Transverse colon (tissue), 4 donors: ENCODE data around the gene MRGPRG. TPM values are rescaled to one million over a fixed set of nuclear protein-coding genes. Genes with fewer than 3 reads are reported as not detected.

Source experiments
- DNase-seq: peaks from one replicate; pipeline ENCODE4 v3.0.0-alpha.2; 2019
- H3K27ac ChIP-seq, 4 donors: fragments of 200-600 bp; sonication (generic); 2 replicates each; pipeline ENCODE4 v1.5.1; 2016 to 2018; ENCODE audit warnings: inconsistent platforms in 4 of 4
- H3K27me3 ChIP-seq: fragments of 200-600 bp; sonication (generic); 2 replicates; pipeline ENCODE4 v1.5.1; 2017; ENCODE audit warnings: inconsistent platforms
- H3K36me3 ChIP-seq, 4 donors: fragments of 200-600 bp; sonication (generic); 2 replicates each; pipeline ENCODE4 v1.5.1; 2017 to 2019; ENCODE audit warnings: inconsistent platforms in 4 of 4
- H3K4me1 ChIP-seq, 4 donors: fragments of 200-600 bp; sonication (generic); 2 replicates each; pipeline ENCODE4 v1.5.1; 2017 to 2020; ENCODE audit warnings: inconsistent platforms in 4 of 4
- H3K4me3 ChIP-seq, 4 donors: fragments of 200-600 bp; sonication (generic); 1 replicate in 1 of 4; 2 replicates in 3 of 4; pipeline versions ENCODE4 v1.5.1 to v1.6.1; 2017 to 2019; ENCODE audit warnings: inconsistent platforms in 4 of 4
- H3K9me3 ChIP-seq, 2 donors: fragments of 200-600 bp; sonication (generic); 2 replicates each; pipeline ENCODE4 v1.5.1; 2017 to 2019; ENCODE audit warnings: inconsistent platforms in 2 of 2
- EP300 ChIP-seq: sonication (generic); formaldehyde crosslinking; IDR thresholded peaks from one replicate; pipeline ENCODE4 v1.6.1; 2017; ENCODE audit warnings: antibody characterized with exemption, low read depth
- POLR2A ChIP-seq: fragments of 450-650 bp; IDR thresholded peaks from one replicate; pipeline ENCODE4 v1.6.1; 2016; ENCODE audit warnings: antibody characterized with exemption, mild to moderate bottlenecking, moderate library complexity
- POLR2AphosphoS5 ChIP-seq, 3 donors: sonication (generic); formaldehyde crosslinking; IDR thresholded peaks; one replicate each; pipeline ENCODE4 v1.6.1; 2016; ENCODE audit warnings: antibody characterized with exemption in 3 of 3
- WGBS, 2 donors: methylation state at CpG; one replicate each; pipeline ENCODE4 v1.1.5; 2018; ENCODE audit warnings: low coverage in 1 of 2; 5-methylcytosine and 5-hydroxymethylcytosine counted together
- in situ Hi-C, 4 donors: fragments of 200-750 bp; cut with MboI; loops; one replicate each; pipeline versions ENCODE4 v1.15.0 to v1.15.1; 2017; ENCODE audit warnings: low sequenced_read_pairs in 3 of 4, low pct_ligation_motif_present in 1 of 4, low pct_unique_long_range_greater_than_20kb in 1 of 4
- intact Hi-C: fragments of 100-400 bp; cut with DNase I; formaldehyde crosslinking; loops from one replicate; pipeline ENCODE4 v1.15.1; 2023; ENCODE audit warnings: low total_unique reads
- total RNA-seq, 4 donors: library from RNA; depleted of rRNA; stranded (reverse); fragments of >200 nt; gene quantifications; one replicate each; pipeline ENCODE4 v1.1.0, GENCODE V29; 2016
- TF ChIP-seq, protein P1 (sequence below), 5 experiments: fragments of 200-600 bp in 3 of 5; fragments of 450-650 bp in 2 of 5; sonication (generic) in 3 of 5; IDR thresholded peaks; 1 replicate in 2 of 5; 2 replicates in 3 of 5; pipeline ENCODE4 v1.5.1; 2016 to 2017; ENCODE audit warnings: antibody characterized with exemption in 5 of 5, inconsistent platforms in 3 of 5, mild to moderate bottlenecking in 2 of 5, moderate library complexity in 1 of 5

MRGPRG gene
- total RNA-seq, 4 donors from 2014 or later = not detected

- H3K36me3 ChIP-seq = no peaks in the 10 kb centered on the region
- H3K4me3 ChIP-seq = no peak overlapping the region
- DNase-seq = peak; percentile 4
- H3K27me3 ChIP-seq = peaks cover 15% of the 10 kb centered on the region
- WGBS, 2 donors = 78 to 80% methylated on average over 7 to 19 of the region's 19 CpGs
- in situ Hi-C loops = no loop called here
- TF ChIP-seq, protein P1, sequence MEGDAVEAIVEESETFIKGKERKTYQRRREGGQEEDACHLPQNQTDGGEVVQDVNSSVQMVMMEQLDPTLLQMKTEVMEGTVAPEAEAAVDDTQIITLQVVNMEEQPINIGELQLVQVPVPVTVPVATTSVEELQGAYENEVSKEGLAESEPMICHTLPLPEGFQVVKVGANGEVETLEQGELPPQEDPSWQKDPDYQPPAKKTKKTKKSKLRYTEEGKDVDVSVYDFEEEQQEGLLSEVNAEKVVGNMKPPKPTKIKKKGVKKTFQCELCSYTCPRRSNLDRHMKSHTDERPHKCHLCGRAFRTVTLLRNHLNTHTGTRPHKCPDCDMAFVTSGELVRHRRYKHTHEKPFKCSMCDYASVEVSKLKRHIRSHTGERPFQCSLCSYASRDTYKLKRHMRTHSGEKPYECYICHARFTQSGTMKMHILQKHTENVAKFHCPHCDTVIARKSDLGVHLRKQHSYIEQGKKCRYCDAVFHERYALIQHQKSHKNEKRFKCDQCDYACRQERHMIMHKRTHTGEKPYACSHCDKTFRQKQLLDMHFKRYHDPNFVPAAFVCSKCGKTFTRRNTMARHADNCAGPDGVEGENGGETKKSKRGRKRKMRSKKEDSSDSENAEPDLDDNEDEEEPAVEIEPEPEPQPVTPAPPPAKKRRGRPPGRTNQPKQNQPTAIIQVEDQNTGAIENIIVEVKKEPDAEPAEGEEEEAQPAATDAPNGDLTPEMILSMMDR (IDR thresholded peaks at IDR 0.05) = no peak
- no peak for TF ChIP-seq POLR2AphosphoS5 (IDR thresholded peaks at IDR 0.05)
- TF ChIP-seq EP300 = no peak
- TF ChIP-seq POLR2A = no peak
- intact Hi-C loops = no loop called here
- no peaks in the 10 kb centered on the region for H3K4me1 ChIP-seq
- H3K27ac ChIP-seq = no peak overlapping the region
- H3K9me3 ChIP-seq = no peaks in the 10 kb centered on the region
These were observed 25.1 kb downstream of the MRGPRG start for GRCh38 chr11:3193373-3194015.

DNA sequence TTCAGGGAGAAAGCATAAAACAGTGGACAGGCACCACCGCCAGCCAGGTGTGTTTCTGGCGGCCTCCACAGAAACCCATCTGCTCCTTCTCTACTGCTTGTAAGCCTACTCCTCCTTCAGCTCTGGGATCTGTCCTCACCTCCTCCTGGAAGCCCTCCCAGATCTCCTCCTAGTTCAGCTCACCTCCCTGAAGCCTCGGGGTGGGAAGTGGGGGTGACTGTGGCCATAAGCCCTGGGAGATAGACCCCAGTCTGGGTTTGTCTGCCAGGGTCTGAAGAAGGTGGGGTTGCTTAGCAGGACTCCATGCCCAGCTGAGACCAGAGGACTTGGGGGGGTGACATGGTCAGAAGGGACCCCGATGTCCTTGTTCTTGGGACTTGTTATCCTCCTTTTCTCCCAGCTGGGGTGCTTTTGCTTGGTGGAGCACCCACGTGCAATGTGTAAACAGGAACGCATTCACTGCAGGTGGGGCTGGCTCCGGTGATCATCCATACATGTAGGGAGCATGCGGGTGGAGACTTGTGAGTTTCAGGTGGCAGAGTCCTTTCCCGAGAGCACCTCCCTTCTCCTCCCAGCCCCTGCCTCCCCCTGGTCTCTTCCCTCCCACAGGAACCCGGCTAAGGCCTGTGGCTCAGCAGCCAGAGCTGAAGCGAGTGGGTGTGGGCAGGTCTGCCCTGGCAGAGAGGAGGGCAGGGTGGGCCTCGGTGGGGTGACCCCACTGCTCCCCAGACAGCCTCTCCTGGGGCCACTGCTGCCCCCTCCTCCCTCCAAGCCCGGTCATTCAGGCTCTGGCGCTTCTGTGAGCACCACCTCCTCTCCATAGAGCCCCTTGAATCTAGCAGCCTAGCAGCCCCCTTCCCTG lies 25.9 kb downstream of the MRGPRG start:
- Histone ChIP-seq H3K27me3 (peaks cover 8% of the 10 kb centered on the region), H3K36me3 (no peaks in the 10 kb centered on the region), H3K4me1 (no peaks in the 10 kb centered on the region), H3K9me3 (no peaks in the 10 kb centered on the region), H3K4me3 (no peak overlapping the region), H3K27ac (no peak overlapping the region)
- intact Hi-C loops (no loop called here), in situ Hi-C loops (no loop called here)
- WGBS, 2 donors = 70% methylated on average over 14 of the region's 14 CpGs; no CpG with 5 or more reads in 1 of the 2 donors
- TF ChIP-seq, protein P1 (IDR thresholded peaks at IDR 0.05) = no peak
- DNase-seq = peak; percentile 4

DNA sequence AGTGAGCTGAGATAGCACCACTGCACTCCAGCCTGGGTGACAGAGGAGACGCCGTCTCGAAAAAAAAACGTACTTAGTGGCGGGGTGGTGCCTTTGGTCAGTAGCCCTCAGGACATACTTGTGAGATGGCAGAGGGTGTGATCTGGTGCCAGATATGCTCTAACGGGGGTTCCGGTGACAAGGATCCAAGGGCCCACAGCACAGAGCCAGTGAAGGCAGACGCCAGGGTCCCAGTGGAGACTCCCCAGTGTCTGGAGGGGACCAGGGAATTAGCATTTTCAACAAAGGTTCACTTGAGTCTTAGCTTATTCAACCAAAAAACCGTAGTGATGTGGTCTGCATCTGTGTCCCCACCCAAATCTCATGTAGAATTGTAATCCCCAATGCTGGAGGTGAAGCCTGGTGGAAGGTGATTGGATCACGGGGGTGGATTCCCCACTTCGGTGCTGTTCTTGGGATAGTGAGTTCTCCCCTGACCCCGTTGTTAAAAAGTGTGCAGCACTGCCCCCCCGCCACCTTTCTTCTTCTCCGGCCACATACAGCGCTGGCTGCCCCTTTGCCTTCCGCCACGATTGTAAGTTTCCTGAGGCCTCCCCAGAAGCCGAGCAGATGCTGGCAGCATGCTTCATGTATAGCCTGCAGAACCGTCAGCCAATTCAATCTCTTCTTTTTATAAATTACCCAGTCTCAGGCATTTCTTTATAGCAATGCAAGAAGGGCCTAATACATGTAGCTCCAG lies 26.9 kb downstream of the MRGPRG start:
- H3K27ac ChIP-seq = no peak overlapping the region
- WGBS, 2 donors = 90 to 93% methylated on average over 2 to 19 of the region's 19 CpGs
- H3K9me3 ChIP-seq = no peaks in the 10 kb centered on the region
- no peaks in the 10 kb centered on the region for H3K4me1 ChIP-seq
- H3K4me3 ChIP-seq = no peak overlapping the region
- no peak for TF ChIP-seq POLR2AphosphoS5 (IDR thresholded peaks at IDR 0.05)
- no peak for TF ChIP-seq POLR2A
- TF ChIP-seq EP300 = no peak
- TF ChIP-seq, protein P1 (IDR thresholded peaks at IDR 0.05) = no peak
- intact Hi-C loops (no loop called here), in situ Hi-C loops (no loop called here)
- H3K27me3 ChIP-seq = peaks cover 7% of the 10 kb centered on the region
- peak; percentile 3 for DNase-seq
- no peaks in the 10 kb centered on the region for H3K36me3 ChIP-seq

- Histone ChIP-seq H3K4me1 (no peaks in the 10 kb centered on the region), H3K36me3 (no peaks in the 10 kb centered on the region), H3K27ac (no peak overlapping the region), H3K9me3 (no peaks in the 10 kb centered on the region), H3K27me3 (peaks cover 7% of the 10 kb centered on the region), H3K4me3 (no peak overlapping the region)
- in situ Hi-C loops = no loop called here
- intact Hi-C loops = no loop called here
- TF ChIP-seq POLR2A (no peak), POLR2AphosphoS5 (IDR thresholded peaks at IDR 0.05) (no peak), EP300 (no peak)
- TF ChIP-seq, protein P1 (IDR thresholded peaks at IDR 0.05) = no peak
- DNase-seq = no peak
- WGBS, 2 donors = 74 to 93% methylated on average over 3 to 6 of the region's 6 CpGs
These were observed 28.0 kb downstream of the MRGPRG start for GRCh38 chr11:3190600-3190999.
